Measurements from ENCODE around the gene NOL12.
"Not testable (repeated sequence)": the region's sequence is repeated elsewhere in the genome, so short reads cannot be mapped to it uniquely, and the experiment has no call there.

Gene NOL12

GRCh38 chr22:37681001-37681424, 5.1 kb upstream of the NOL12 start:
- DNase-seq = no peak

- DNase-seq = peak; percentile 64
These were observed 4.5 kb upstream of the NOL12 start for GRCh38 chr22:37681556-37682049.

- no peak for DNase-seq
These were observed 1.1 kb upstream of the NOL12 start for GRCh38 chr22:37684803-37685615.

- no peak for DNase-seq
These were observed 4.3 kb downstream of the NOL12 start for GRCh38 chr22:37690407-37690806.

GRCh38 chr22:37690901-37691504, 4.9 kb downstream of the NOL12 start:
- DNase-seq = no peak

- no peak for DNase-seq
These were observed 6.6 kb downstream of the NOL12 start for GRCh38 chr22:37692627-37693285.

- DNase-seq = not testable (repeated sequence)
These were observed 8.0 kb downstream of the NOL12 start for GRCh38 chr22:37694131-37694530.

- DNase-seq = not testable (repeated sequence)
These were observed 10.1 kb downstream of the NOL12 start for GRCh38 chr22:37696260-37696656.

- peak; percentile 96 for DNase-seq
These were observed 10.8 kb downstream of the NOL12 start, which contains the start of gene TRIOBP for GRCh38 chr22:37696657-37697537. TRIOBP (plus strand) TSS chr22:37697048; CDS start chr22:37701366, 4,318 bp downstream.

- no peak for DNase-seq
These were observed 11.3 kb downstream of the NOL12 start for GRCh38 chr22:37697538-37697835.

- no peak for DNase-seq
These were observed 15.1 kb downstream of the NOL12 start for GRCh38 chr22:37701141-37701786.

- no peak for DNase-seq
These were observed 17.8 kb downstream of the NOL12 start for GRCh38 chr22:37703906-37704305.

GRCh38 chr22:37704645-37705044, 18.5 kb downstream of the NOL12 start:
- no peak for DNase-seq

GRCh38 chr22:37705205-37705604, 19.1 kb downstream of the NOL12 start:
- no peak for DNase-seq

GRCh38 chr22:37708580-37709444, 22.7 kb downstream of the NOL12 start:
- DNase-seq = no peak

- no peak for DNase-seq
These were observed 23.3 kb downstream of the NOL12 start for GRCh38 chr22:37709445-37709765.

GRCh38 chr22:37710675-37711074, 24.5 kb downstream of the NOL12 start:
- DNase-seq = no peak

- DNase-seq = no peak
These were observed 25.3 kb downstream of the NOL12 start for GRCh38 chr22:37711490-37711889.

- DNase-seq = no peak
These were observed 27.6 kb downstream of the NOL12 start for GRCh38 chr22:37713761-37714160.

GRCh38 chr22:37714634-37715033, 28.5 kb downstream of the NOL12 start:
- DNase-seq = no peak

GRCh38 chr22:37715760-37716159, 29.6 kb downstream of the NOL12 start:
- DNase-seq = no peak

Data from COR-L47 (cell line).